ENCODE data around the gene SRGAP3.

DNA sequence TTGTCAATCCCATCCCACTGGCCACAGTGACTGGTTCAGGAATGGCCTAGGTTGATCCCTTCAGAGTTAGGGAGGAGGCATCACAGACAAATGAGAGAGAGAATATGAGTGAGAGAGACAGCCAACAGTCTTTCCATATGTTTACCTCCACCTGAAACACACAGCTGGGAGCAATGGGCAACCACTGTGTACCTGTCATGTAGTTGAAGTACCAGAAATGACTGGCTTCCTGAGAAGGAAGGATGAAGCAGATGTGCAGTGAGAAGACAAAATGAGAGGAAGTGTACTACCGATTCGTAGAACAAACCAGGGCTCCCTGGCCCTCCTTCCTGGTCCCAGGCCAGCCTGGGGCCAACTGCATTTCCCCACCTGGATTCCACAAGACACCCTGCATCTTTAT, 27.4 kb downstream of the SRGAP3 start:
- no peak for TF ChIP-seq CTCF (IDR thresholded peaks at IDR 0.05)
- no peak for TF ChIP-seq POLR2A (IDR thresholded peaks at IDR 0.05)

Measured in body of pancreas (tissue), 4 donors.